Measurements from ENCODE around the gene WWOX.

WWOX gene

DNA sequence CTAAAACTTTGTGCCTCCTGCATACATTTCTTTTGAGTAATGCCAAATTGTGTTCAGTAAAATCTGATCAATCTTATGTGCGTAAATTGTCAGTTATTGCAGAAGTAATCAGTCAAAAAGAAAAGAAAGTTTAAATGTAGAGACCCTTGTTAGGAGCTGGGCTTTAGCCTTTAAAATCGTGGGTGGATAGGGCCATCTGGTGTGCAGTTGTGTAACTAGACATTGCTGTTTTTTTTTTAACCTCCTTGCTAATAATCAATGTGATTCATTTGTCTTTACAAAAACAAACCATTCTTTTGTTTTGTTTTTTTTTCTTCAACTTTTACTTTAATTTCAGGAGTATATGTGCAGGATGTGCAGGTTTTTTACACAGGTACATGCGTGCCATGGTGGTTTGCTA is 5.3 kb upstream of the WWOX start:
- ATAC-seq = no peak
- TF ChIP-seq TSHZ2 (CRISPR knock-in tag; IDR thresholded peaks at IDR 0.05) (no peak), CSDC2 (CRISPR knock-in tag; IDR thresholded peaks at IDR 0.05) (no peak), ISL1 (CRISPR knock-in tag; IDR thresholded peaks at IDR 0.05) (no peak), ZNF565 (CRISPR knock-in tag; conservative IDR thresholded peaks at IDR 0.05; ENCODE audit: low read depth) (no peak), CSRNP3 (CRISPR knock-in tag; IDR thresholded peaks at IDR 0.05) (no peak), RARB (CRISPR knock-in tag; IDR thresholded peaks at IDR 0.05) (no peak), PPARA (CRISPR knock-in tag; IDR thresholded peaks at IDR 0.05; ENCODE audit: borderline replicate concordance) (no peak), SNAI2 (CRISPR knock-in tag; IDR thresholded peaks at IDR 0.05) (no peak), ARNTL (CRISPR knock-in tag; IDR thresholded peaks at IDR 0.05; ENCODE audit: borderline replicate concordance, low read depth) (no peak), CREB5 (CRISPR knock-in tag; IDR thresholded peaks at IDR 0.05; ENCODE audit: low read depth) (no peak), BACH2 (CRISPR knock-in tag; IDR thresholded peaks at IDR 0.05; ENCODE audit: borderline replicate concordance) (no peak), TCF4 (CRISPR knock-in tag; IDR thresholded peaks at IDR 0.05; ENCODE audit: borderline replicate concordance) (no peak), ZNF70 (CRISPR knock-in tag; IDR thresholded peaks at IDR 0.05) (no peak)

- ATAC-seq = no peak
- TF ChIP-seq ZFP30 (CRISPR knock-in tag; IDR thresholded peaks at IDR 0.05) (no peak), POU6F1 (CRISPR knock-in tag; IDR thresholded peaks at IDR 0.05; ENCODE audit: borderline replicate concordance, low read depth) (no peak), ZNF70 (CRISPR knock-in tag; IDR thresholded peaks at IDR 0.05) (no peak), ZNF565 (CRISPR knock-in tag; conservative IDR thresholded peaks at IDR 0.05; ENCODE audit: low read depth) (no peak), CSDC2 (CRISPR knock-in tag; IDR thresholded peaks at IDR 0.05) (no peak), PPARA (CRISPR knock-in tag; IDR thresholded peaks at IDR 0.05; ENCODE audit: borderline replicate concordance) (no peak), GLIS3 (CRISPR knock-in tag; IDR thresholded peaks at IDR 0.05) (no peak), ZNF8 (CRISPR knock-in tag; IDR thresholded peaks at IDR 0.05) (no peak), SNAI2 (CRISPR knock-in tag; IDR thresholded peaks at IDR 0.05) (no peak), ARNTL (CRISPR knock-in tag; IDR thresholded peaks at IDR 0.05; ENCODE audit: borderline replicate concordance, low read depth) (no peak), TSHZ2 (CRISPR knock-in tag; IDR thresholded peaks at IDR 0.05) (no peak), CSRNP3 (CRISPR knock-in tag; IDR thresholded peaks at IDR 0.05) (no peak), ISL1 (CRISPR knock-in tag; IDR thresholded peaks at IDR 0.05) (no peak), ESRRG (CRISPR knock-in tag; IDR thresholded peaks at IDR 0.05) (no peak), BACH2 (CRISPR knock-in tag; IDR thresholded peaks at IDR 0.05; ENCODE audit: borderline replicate concordance) (no peak), ZC3H10 (CRISPR knock-in tag; IDR thresholded peaks at IDR 0.05) (no peak), CREB5 (CRISPR knock-in tag; IDR thresholded peaks at IDR 0.05; ENCODE audit: low read depth) (no peak), PATZ1 (CRISPR knock-in tag; IDR thresholded peaks at IDR 0.05; ENCODE audit: borderline replicate concordance) (no peak), OSR1 (CRISPR knock-in tag; IDR thresholded peaks at IDR 0.05) (no peak), ZFP3 (CRISPR knock-in tag; IDR thresholded peaks at IDR 0.05) (no peak)
These were observed 4.5 kb upstream of the WWOX start for GRCh38 chr16:78094998-78095397.

All from SK-N-SH treated with all-trans-retinoic acid at 6 μM for 48 hours (cell line).